GM18526 (cell line): ENCODE data around the gene PLXNA3.

ENCODE experiments used
- POLR2A ChIP-seq: IDR thresholded peaks from 3 replicates; pipeline ENCODE4 v1.6.1; 2011; ENCODE audit not compliant: insufficient read length; ENCODE audit errors: extremely low read depth

PLXNA3 gene

DNA sequence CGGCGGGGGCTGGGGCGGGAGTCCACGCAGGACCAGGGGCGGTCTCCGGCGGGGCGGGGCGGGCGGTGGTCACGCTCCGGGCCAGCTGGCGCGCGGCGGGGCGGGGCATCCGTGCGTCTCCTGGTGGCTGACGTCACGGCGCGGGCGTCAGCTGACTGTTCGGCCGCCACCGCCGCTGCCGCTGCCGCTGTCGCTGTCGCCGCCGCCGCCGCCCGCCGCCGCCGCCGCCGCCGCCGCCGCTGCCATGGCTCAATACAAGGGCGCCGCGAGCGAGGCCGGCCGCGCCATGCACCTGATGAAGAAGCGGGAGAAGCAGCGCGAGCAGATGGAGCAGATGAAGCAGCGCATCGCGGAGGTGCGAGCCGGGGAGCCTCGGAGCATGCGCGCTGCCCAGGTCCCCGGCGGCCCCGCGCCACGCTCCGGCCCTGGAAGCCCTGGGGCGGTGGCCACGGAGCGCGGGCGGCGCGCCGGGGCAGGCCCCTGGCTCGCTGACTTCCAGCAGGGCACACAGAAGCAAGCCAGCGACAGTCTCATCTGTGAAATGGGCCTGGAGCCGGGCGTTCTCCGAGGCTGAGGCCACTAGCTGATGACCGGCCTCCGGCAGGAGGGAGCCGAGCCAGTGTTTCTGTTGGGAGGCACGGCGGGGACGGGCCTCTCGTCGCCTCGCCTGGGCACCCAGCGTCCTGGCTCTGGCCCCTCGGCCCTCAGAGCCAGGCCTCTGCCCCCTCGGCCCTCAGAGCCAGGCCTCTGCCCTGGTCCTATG lies 13.9 kb upstream of the PLXNA3 start, which contains the start of gene FAM50A:
FAM50A (plus strand) TSS at position 150 of the 763 bp plus-strand sequence; CDS start at position 245, 95 bp downstream.
- TF ChIP-seq POLR2A, result no peak

DNA sequence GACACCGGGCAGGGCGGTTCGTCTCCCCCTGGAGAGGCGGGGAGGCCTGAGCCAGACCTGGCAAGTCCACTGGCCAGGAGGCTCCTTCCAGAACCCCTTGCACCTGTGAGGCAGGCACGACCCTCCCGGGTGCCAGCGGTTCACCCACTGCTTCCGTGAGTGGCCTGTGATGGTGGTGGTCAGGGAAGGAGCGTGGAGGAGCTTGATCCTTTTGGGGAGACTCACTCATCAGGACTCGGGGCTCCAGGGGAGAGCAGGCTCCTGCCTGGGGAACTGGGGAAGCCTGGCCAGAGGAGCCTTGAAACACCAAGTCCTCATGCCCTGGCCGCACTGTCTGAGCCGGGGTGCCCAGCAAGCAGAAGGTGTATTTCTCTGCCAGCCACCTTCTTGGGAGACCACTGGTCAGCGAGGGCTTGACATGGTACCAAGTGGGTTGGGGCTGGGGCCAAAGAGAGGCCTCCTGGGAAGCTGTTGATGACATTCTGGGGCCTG lies 13.3 kb upstream of the PLXNA3 start:
- TF ChIP-seq POLR2A, result no peak

GRCh38 chrX:154445776-154446175 lies 12.3 kb upstream of the PLXNA3 start:
- TF ChIP-seq POLR2A, result no peak

GRCh38 chrX:154446430-154446829 lies 11.7 kb upstream of the PLXNA3 start:
- no peak for TF ChIP-seq POLR2A

- TF ChIP-seq POLR2A, result no peak
These were observed 9.6 kb upstream of the PLXNA3 start for GRCh38 chrX:154448484-154448883.

GRCh38 chrX:154449618-154450017 lies 8.5 kb upstream of the PLXNA3 start:
- no peak for TF ChIP-seq POLR2A

- no peak for TF ChIP-seq POLR2A
These were observed 7.8 kb upstream of the PLXNA3 start for GRCh38 chrX:154450312-154450711.

DNA sequence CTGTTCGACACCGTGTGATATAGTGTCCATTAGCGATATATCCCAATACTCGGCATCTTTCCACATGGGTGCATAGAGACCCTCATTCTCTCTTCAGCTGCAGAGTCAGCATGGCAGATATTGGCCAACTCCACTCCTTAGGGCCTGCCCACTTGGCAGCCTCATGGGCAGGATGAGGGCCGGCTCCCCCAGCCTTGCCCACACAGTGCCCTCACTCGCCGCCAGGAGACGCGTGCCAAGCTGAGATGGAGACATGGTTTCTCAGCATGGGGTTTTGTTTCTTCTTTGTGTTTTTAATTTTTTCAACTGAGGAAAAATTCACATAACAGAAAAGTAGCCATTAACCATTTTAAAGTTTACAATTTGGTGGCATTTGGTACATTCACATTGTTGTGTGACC lies 5.3 kb upstream of the PLXNA3 start:
- TF ChIP-seq POLR2A, result no peak

DNA sequence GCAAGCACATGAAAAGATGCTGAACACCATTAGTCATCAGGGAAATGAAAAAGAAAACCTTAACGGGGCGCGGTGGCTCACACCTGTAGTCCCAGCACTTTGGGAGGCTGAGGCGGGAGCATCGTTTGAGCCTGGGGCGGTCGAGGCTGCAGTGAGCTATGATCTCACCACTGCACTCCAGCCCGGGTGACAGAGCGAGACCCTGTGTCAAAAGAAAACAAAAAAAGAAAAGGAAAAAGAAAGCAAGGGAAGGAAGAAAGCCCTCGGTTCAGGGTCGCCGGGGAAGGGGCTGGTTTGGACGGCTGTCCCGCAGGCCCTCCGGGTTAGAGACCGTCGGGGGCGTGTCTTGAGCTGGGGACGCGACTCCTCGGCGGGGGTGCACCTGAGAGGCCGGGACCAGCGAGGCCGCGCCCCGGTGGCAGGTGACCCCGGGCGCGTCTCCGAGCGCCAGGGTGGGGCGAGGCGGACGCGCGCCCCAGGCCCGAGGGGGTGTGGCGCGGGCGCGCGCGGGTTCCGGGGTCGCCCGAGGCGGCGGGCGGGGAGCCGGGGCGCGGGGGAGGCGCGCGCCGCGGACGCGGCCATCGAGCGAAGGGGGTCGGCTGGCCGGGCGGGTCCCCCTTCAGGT lies 478 bp upstream of the PLXNA3 start:
- no peak for TF ChIP-seq POLR2A

DNA sequence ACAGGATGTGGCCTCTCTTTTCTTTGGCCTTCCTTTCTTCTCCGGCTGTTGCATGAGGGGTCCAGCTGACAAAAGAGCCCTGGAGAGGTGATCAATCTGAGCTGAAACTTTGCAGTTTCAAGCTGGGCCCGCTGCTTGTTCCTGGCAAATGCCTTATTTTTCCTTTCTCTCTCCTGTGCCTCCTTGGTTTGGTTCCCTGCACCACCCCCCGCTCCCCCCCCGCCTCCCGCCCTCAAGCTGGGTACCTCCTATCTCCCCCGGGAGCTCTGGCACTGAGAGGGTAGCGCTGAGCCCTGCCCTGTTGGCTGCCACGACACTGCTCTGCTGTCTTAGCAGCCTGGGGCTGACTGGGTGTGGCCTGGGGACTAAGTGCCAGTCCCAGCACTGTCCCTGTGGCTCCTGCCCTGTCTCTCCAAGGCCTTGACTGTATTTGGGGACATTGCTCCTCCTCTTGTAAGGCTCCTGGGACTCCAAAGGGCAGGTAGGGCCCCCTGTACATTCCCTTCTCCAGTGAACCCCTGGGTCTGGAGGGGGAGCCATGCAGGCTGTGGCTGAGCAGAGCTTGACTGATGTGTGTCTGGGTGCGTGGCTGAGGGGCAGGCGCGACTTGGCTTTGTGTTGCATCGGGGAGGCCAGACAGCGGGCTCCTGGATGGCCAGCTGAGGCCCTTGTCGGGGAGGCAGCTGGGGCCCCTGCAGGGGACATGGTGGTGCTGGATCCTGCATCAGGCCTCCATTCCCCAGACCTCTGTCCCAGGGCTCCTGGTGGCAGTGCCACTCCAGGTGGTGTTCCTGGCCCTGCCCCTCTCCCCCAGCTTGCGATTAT lies 1.1 kb downstream of the PLXNA3 start:
- no peak for TF ChIP-seq POLR2A

DNA sequence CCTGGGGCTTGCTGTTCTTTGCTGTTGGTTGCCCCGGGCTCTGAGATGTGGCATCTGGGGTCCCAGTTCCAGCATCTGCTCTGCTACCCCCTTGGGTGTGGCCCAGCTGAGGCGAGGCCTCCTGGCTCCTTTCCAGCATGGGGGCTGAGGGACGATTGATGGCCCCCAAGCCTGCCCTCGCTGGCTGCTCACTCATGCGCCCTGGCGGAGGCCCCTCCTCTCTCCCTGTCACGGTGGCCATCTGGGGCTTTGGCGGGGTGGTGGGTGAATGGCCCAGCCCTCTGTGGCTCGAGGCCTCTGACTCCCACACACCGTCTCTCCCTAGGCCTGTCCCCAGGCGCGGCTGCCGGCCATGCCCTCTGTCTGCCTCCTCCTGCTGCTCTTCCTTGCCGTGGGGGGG lies 1.8 kb downstream of the PLXNA3 start:
- no peak for TF ChIP-seq POLR2A

- TF ChIP-seq POLR2A, result no peak
These were observed 2.2 kb downstream of the PLXNA3 start for GRCh38 chrX:154460326-154460725.

GRCh38 chrX:154462396-154462795 lies 4.3 kb downstream of the PLXNA3 start:
- no peak for TF ChIP-seq POLR2A

GRCh38 chrX:154463611-154464220 lies 5.6 kb downstream of the PLXNA3 start:
- TF ChIP-seq POLR2A, result no peak

- TF ChIP-seq POLR2A, result no peak
These were observed 6.8 kb downstream of the PLXNA3 start for GRCh38 chrX:154464806-154465365.
